Breast epithelium (tissue), 3 donors: ENCODE results near the gene PRSS57.

ENCODE experiments used
- POLR2A ChIP-seq: fragments of 450-650 bp; IDR thresholded peaks from one replicate; pipeline ENCODE4 v1.6.1; 2016; ENCODE audit warnings: antibody characterized with exemption, mild to moderate bottlenecking, moderate library complexity
- POLR2AphosphoS5 ChIP-seq, 3 donors: sonication (generic); formaldehyde crosslinking; IDR thresholded peaks; one replicate each; pipeline ENCODE4 v1.6.1; 2017; ENCODE audit warnings: antibody characterized with exemption in 3 of 3
- TF ChIP-seq, protein P1 (sequence below), 3 donors: fragments of 450-650 bp; IDR thresholded peaks; one replicate each; pipeline ENCODE4 v1.5.1; 2016 to 2017; ENCODE audit warnings: antibody characterized with exemption in 3 of 3, mild to moderate bottlenecking in 3 of 3, moderate library complexity in 3 of 3

DNA sequence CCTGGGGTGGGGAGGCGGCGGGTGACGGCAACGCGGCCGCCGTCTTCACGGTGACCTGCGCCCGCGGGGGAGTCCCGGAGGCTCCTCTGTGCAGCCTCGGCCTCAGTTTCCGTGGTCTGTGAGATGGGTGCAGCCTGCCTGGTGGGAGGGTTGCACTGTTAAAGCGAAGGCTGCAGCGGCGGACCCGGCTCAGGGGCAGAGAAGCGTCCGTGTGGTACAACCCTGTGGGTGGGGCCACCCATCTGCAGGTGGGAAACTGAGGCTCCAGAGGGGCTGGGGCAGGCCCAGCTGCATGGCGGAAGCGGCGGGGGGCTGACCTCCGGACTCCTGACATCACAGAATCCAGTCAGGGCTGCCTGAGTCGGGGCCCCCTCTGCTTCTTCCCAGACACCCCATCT is 55.1 kb downstream of the PRSS57 start:
- TF ChIP-seq POLR2A: no peak
- TF ChIP-seq, protein P1, sequence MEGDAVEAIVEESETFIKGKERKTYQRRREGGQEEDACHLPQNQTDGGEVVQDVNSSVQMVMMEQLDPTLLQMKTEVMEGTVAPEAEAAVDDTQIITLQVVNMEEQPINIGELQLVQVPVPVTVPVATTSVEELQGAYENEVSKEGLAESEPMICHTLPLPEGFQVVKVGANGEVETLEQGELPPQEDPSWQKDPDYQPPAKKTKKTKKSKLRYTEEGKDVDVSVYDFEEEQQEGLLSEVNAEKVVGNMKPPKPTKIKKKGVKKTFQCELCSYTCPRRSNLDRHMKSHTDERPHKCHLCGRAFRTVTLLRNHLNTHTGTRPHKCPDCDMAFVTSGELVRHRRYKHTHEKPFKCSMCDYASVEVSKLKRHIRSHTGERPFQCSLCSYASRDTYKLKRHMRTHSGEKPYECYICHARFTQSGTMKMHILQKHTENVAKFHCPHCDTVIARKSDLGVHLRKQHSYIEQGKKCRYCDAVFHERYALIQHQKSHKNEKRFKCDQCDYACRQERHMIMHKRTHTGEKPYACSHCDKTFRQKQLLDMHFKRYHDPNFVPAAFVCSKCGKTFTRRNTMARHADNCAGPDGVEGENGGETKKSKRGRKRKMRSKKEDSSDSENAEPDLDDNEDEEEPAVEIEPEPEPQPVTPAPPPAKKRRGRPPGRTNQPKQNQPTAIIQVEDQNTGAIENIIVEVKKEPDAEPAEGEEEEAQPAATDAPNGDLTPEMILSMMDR (IDR thresholded peaks at IDR 0.05): no peak
- TF ChIP-seq POLR2AphosphoS5 (IDR thresholded peaks at IDR 0.05): no peak
